Kidney epithelial cell (primary cell): ENCODE results near the gene LPGAT1. TPM values are rescaled to one million over a fixed set of nuclear protein-coding genes. Genes with fewer than 3 reads are reported as not detected.

Source experiments
- DNase-seq: peaks from one replicate; pipeline ENCODE4 v3.0.0-alpha.2; 2010; ENCODE audit warnings: low read depth
- H3K27me3 ChIP-seq: 2 replicates; pipeline ENCODE4 v1.6.0; 2011; ENCODE audit warnings: low read length; ENCODE audit not compliant: control insufficient read depth, insufficient read depth
- H3K36me3 ChIP-seq: 2 replicates; pipeline ENCODE4 v1.5.1; 2011; ENCODE audit warnings: low read length; ENCODE audit not compliant: control insufficient read depth, insufficient read depth
- H3K4me3 ChIP-seq: 2 replicates; pipeline ENCODE4 v1.5.1; 2011; ENCODE audit warnings: low read depth, mild to moderate bottlenecking, control low read depth, low read length
- total RNA-seq: library from RNA; depleted of rRNA; stranded (reverse); fragments of >200 nt; gene quantifications from 2 replicates; pipeline ENCODE4 v1.2.3, GENCODE V29; 2015
- TF ChIP-seq, protein P1 (sequence below): IDR thresholded peaks from 2 replicates; pipeline ENCODE4 v1.5.1; 2011; ENCODE audit warnings: mild to moderate bottlenecking, moderate library complexity, low read length, control low read depth, inconsistent platforms; ENCODE audit not compliant: insufficient read depth, poor library complexity, severe bottlenecking

LPGAT1 gene
- total RNA-seq, 1 donor from 2014 or later: 51.9 TPM

- no peak for DNase-seq
- Histone ChIP-seq H3K4me3 (no peak overlapping the region), H3K27me3 (no peaks in the 10 kb centered on the region), H3K36me3 (no peaks in the 10 kb centered on the region)
- TF ChIP-seq, protein P1, sequence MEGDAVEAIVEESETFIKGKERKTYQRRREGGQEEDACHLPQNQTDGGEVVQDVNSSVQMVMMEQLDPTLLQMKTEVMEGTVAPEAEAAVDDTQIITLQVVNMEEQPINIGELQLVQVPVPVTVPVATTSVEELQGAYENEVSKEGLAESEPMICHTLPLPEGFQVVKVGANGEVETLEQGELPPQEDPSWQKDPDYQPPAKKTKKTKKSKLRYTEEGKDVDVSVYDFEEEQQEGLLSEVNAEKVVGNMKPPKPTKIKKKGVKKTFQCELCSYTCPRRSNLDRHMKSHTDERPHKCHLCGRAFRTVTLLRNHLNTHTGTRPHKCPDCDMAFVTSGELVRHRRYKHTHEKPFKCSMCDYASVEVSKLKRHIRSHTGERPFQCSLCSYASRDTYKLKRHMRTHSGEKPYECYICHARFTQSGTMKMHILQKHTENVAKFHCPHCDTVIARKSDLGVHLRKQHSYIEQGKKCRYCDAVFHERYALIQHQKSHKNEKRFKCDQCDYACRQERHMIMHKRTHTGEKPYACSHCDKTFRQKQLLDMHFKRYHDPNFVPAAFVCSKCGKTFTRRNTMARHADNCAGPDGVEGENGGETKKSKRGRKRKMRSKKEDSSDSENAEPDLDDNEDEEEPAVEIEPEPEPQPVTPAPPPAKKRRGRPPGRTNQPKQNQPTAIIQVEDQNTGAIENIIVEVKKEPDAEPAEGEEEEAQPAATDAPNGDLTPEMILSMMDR: no peak
These were observed 19.4 kb downstream of the LPGAT1 start for GRCh38 chr1:211811126-211811525.

GRCh38 chr1:211808475-211808874 is 22.1 kb downstream of the LPGAT1 start:
- TF ChIP-seq, protein P1: no peak
- no peak for DNase-seq
- no peak overlapping the region for H3K4me3 ChIP-seq

DNA sequence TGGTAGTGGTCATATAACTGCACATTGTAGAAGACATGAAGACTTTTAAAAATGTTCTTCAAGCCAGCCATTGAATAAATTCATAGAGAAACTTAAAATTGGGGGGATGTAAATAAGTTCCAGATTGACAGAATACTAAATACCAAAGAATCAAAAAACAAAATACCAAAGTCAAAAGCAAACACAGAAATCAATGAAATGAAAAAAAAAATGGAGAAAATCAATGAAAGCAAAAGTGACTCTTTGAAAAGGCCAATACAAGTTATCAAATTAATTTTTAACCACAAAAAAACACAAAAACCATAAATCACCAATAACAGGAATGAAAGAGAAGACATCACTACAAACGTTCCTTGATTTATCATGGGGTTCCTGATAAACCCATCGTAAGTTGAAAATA is 25.6 kb downstream of the LPGAT1 start:
- Histone ChIP-seq H3K27me3 (no peaks in the 10 kb centered on the region), H3K4me3 (no peak overlapping the region), H3K36me3 (no peaks in the 10 kb centered on the region)
- TF ChIP-seq, protein P1: no peak
- DNase-seq: no peak

More at GRCh38 chr1:211808475-211808874, 22.1 kb downstream of the LPGAT1 start:
- Histone ChIP-seq H3K27me3 (no peaks in the 10 kb centered on the region), H3K36me3 (no peaks in the 10 kb centered on the region)

- Histone ChIP-seq H3K27me3 (no peaks in the 10 kb centered on the region), H3K4me3 (no peak overlapping the region), H3K36me3 (no peaks in the 10 kb centered on the region)
- TF ChIP-seq, protein P1: no peak
- no peak for DNase-seq
These were observed 29.5 kb downstream of the LPGAT1 start for GRCh38 chr1:211800925-211801607.

- Histone ChIP-seq H3K27me3 (no peaks in the 10 kb centered on the region), H3K36me3 (no peaks in the 10 kb centered on the region), H3K4me3 (no peak overlapping the region)
- TF ChIP-seq, protein P1: no peak
- DNase-seq: no peak
These were observed 32.6 kb downstream of the LPGAT1 start for GRCh38 chr1:211797994-211798393.

GRCh38 chr1:211791979-211792378 is 38.6 kb downstream of the LPGAT1 start:
- H3K27me3 ChIP-seq: no peaks in the 10 kb centered on the region
- no peak for DNase-seq
- peaks cover 1% of the 10 kb centered on the region for H3K36me3 ChIP-seq
- TF ChIP-seq, protein P1: no peak
- H3K4me3 ChIP-seq: no peak overlapping the region
